Eye (tissue), 1 donor: ENCODE data around the gene GNG12.
"Not testable (repeated sequence)": the region's sequence is repeated elsewhere in the genome, so short reads cannot be mapped to it uniquely, and the experiment has no call there.

Source experiments
- DNase-seq: peaks from one replicate; pipeline ENCODE4 v3.0.0-alpha.2; 2015

Gene GNG12

GRCh38 chr1:67676287-67676686, 157.0 kb downstream of the GNG12 start:
- DNase-seq: no peak

- DNase-seq: peak; percentile 51
These were observed 157.5 kb downstream of the GNG12 start for GRCh38 chr1:67675800-67676199.

GRCh38 chr1:67674260-67675011, 158.8 kb downstream of the GNG12 start:
- DNase-seq: peak; percentile 81

- DNase-seq: no peak
These were observed 159.6 kb downstream of the GNG12 start for GRCh38 chr1:67673468-67674201.

GRCh38 chr1:67672260-67672803, 160.9 kb downstream of the GNG12 start:
- DNase-seq: no peak

GRCh38 chr1:67668660-67669059, 164.6 kb downstream of the GNG12 start:
- DNase-seq: no peak

- no peak for DNase-seq
These were observed 166.6 kb downstream of the GNG12 start for GRCh38 chr1:67666636-67667035.

- not testable (repeated sequence) for DNase-seq
These were observed 168.0 kb downstream of the GNG12 start for GRCh38 chr1:67665307-67665706.

- DNase-seq: no peak
These were observed 169.2 kb downstream of the GNG12 start for GRCh38 chr1:67664048-67664447.

GRCh38 chr1:67662884-67663283, 170.4 kb downstream of the GNG12 start:
- DNase-seq: no peak

- no peak for DNase-seq
These were observed 174.0 kb downstream of the GNG12 start for GRCh38 chr1:67659229-67659628.

- DNase-seq: not testable (repeated sequence)
These were observed 176.1 kb downstream of the GNG12 start for GRCh38 chr1:67657152-67657551.

GRCh38 chr1:67655581-67655980, 177.7 kb downstream of the GNG12 start:
- DNase-seq: no peak

- no peak for DNase-seq
These were observed 180.0 kb downstream of the GNG12 start for GRCh38 chr1:67653304-67653703.

GRCh38 chr1:67652800-67653199, 180.5 kb downstream of the GNG12 start:
- DNase-seq: no peak
